CD4-positive, CD25-positive, alpha-beta regulatory T cell (primary cell): Measurements from ENCODE around the gene CBX8. TPM values are rescaled to one million over a fixed set of nuclear protein-coding genes. Genes with fewer than 3 reads are reported as not detected.

Experiments
- ATAC-seq, 2 donors: fragments of 150-1000 bp; cut with Tn5 transposase; one replicate each; pipeline ENCODE4 v1.10.0; 2021; ENCODE audit warnings: low read depth in 2 of 2, moderate number of reproducible peaks in 2 of 2, moderate library complexity in 1 of 2
- DNase-seq, 3 donors: peaks; one replicate each; pipeline versions ENCODE4 v3.0.0 to v3.0.0-alpha.2; 2012 to 2022; ENCODE audit warnings: mixed read lengths in 1 of 3
- H3K27ac ChIP-seq: one replicate; pipeline ENCODE4 v1.7.0; 2013; ENCODE audit warnings: mild to moderate bottlenecking, low read length; ENCODE audit not compliant: insufficient read depth, poor library complexity, severe bottlenecking
- H3K27me3 ChIP-seq: one replicate; pipeline ENCODE4 v1.7.0; 2013; ENCODE audit warnings: low read length; ENCODE audit not compliant: control insufficient read depth, insufficient read depth
- H3K36me3 ChIP-seq: one replicate; pipeline ENCODE4 v1.7.0; 2013; ENCODE audit warnings: mild to moderate bottlenecking, low read length, moderate library complexity; ENCODE audit not compliant: control insufficient read depth, insufficient read depth
- H3K4me1 ChIP-seq: 2 replicates; pipeline ENCODE4 v1.7.0; 2013; ENCODE audit warnings: mild to moderate bottlenecking, low read length; ENCODE audit not compliant: insufficient read depth, control insufficient read depth, poor library complexity, severe bottlenecking
- H3K4me3 ChIP-seq: one replicate; pipeline ENCODE4 v1.7.0; 2013; ENCODE audit warnings: low read depth, mild to moderate bottlenecking, low read length, moderate library complexity
- H3K9me3 ChIP-seq, 2 experiments: 1 replicate in 1 of 2; 2 replicates in 1 of 2; pipeline ENCODE4 v1.7.0; 2013; ENCODE audit warnings: low read length in 2 of 2, mild to moderate bottlenecking in 1 of 2, moderate library complexity in 1 of 2; ENCODE audit not compliant: control insufficient read depth in 2 of 2
- H3K27ac Mint-ChIP-seq, 3 donors: one replicate each; pipeline ENCODE4 v1.8.0; 2020 to 2022; ENCODE audit warnings: mild to moderate bottlenecking in 3 of 3, mixed read lengths in 3 of 3, moderate library complexity in 2 of 3
- H3K27me3 Mint-ChIP-seq: one replicate; pipeline ENCODE4 v1.8.0; 2022; ENCODE audit warnings: mild to moderate bottlenecking, mixed read lengths
- H3K36me3 Mint-ChIP-seq: one replicate; pipeline ENCODE4 v1.8.0; 2020; ENCODE audit warnings: mixed read lengths
- H3K4me1 Mint-ChIP-seq, 4 donors: one replicate each; pipeline ENCODE4 v1.8.0; 2020 to 2022; ENCODE audit warnings: mixed read lengths in 4 of 4, mild to moderate bottlenecking in 1 of 4
- H3K4me3 Mint-ChIP-seq, 4 donors: one replicate each; pipeline ENCODE4 v1.8.0; 2020 to 2022; ENCODE audit warnings: mild to moderate bottlenecking in 4 of 4, mixed read lengths in 4 of 4, moderate library complexity in 3 of 4
- H3K9me3 Mint-ChIP-seq, 7 donors: one replicate each; pipeline ENCODE4 v1.8.0; 2020 to 2022; ENCODE audit warnings: mixed read lengths in 7 of 7, mild to moderate bottlenecking in 3 of 7, moderate library complexity in 2 of 7
- polyA plus RNA-seq, 4 donors: library from polyadenylated mRNA; unstranded; fragments of 300-500 nt; fragmentation: Illumina TruSeq; gene quantifications; one replicate each; pipeline ENCODE4 v1.2.3, GENCODE V29; 2021
- total RNA-seq: library from RNA; stranded (reverse); gene quantifications from one replicate; pipeline ENCODE4 v1.2.3, GENCODE V29; 2022

CBX8 gene
- total and polyA plus RNA-seq, 5 donors from 2014 or later = 0.30 to 3.4 (median 1.3) TPM

GRCh38 chr17:79747508-79748294, 49.2 kb downstream of the CBX8 start:
- H3K4me3 ChIP-seq = no peak overlapping the region
- Mint-ChIP-seq H3K4me1 (peaks cover 0 to 20% (median 11%) of the 10 kb centered on the region in 4 donors), H3K9me3 (no peaks in the 10 kb centered on the region), H3K36me3 (no peaks in the 10 kb centered on the region), H3K27ac (no peak overlapping the region), H3K4me3 (peak overlapping the region in 1 of 4 donors; percentile 55), H3K27me3 (peaks cover 60% of the 10 kb centered on the region)
- DNase-seq = peak in 1 of 3 donors; percentile 8
- peaks cover 28% of the 10 kb centered on the region for H3K27me3 ChIP-seq
- H3K27ac ChIP-seq = no peak overlapping the region
- H3K4me1 ChIP-seq = peaks cover 19% of the 10 kb centered on the region
- H3K36me3 ChIP-seq = no peaks in the 10 kb centered on the region
- ATAC-seq = no peak
- no peaks in the 10 kb centered on the region for H3K9me3 ChIP-seq

DNA sequence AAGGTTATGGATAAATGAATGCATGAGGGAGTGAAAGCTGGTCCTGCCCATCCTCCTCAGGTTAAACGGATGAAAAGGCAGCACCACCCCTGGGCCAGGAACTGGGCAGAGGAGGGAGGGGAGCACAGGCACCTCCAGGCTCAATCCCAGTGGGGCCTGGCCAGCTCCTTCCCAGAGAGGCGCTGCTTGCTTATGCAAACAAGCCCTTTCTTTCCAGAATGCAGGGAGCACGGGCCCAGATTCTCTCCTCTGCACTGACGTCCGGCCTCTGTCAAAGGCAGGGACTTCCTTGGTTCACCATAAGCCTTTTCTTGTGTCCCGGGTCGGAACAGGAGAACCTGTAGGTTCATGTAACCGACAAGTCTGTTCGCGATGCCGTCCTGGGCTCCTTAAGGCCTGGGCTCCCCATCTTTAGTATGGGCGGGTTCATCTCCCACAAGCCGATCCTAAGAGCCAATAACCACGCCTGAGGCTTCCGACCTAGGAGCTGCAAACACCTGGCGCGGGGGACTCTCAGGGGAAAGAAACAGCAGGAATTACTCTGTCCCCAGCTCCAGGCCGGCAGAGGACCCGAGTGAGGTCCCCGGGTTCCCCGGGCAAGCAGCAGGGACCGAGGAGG, 49.9 kb downstream of the CBX8 start:
- Histone ChIP-seq H3K27me3 (peaks cover 28% of the 10 kb centered on the region), H3K4me3 (no peak overlapping the region), H3K27ac (no peak overlapping the region), H3K9me3 (no peaks in the 10 kb centered on the region), H3K4me1 (peaks cover 22% of the 10 kb centered on the region), H3K36me3 (no peaks in the 10 kb centered on the region)
- H3K4me3 Mint-ChIP-seq = no peak overlapping the region
- H3K27ac Mint-ChIP-seq = no peak overlapping the region
- peaks cover 0 to 23% (median 11%) of the 10 kb centered on the region in 4 donors for H3K4me1 Mint-ChIP-seq
- H3K27me3 Mint-ChIP-seq = peaks cover 57% of the 10 kb centered on the region
- no peaks in the 10 kb centered on the region for H3K36me3 Mint-ChIP-seq
- no peak for ATAC-seq
- DNase-seq = peak in 1 of 3 donors; percentile 5
- no peaks in the 10 kb centered on the region for H3K9me3 Mint-ChIP-seq

DNA sequence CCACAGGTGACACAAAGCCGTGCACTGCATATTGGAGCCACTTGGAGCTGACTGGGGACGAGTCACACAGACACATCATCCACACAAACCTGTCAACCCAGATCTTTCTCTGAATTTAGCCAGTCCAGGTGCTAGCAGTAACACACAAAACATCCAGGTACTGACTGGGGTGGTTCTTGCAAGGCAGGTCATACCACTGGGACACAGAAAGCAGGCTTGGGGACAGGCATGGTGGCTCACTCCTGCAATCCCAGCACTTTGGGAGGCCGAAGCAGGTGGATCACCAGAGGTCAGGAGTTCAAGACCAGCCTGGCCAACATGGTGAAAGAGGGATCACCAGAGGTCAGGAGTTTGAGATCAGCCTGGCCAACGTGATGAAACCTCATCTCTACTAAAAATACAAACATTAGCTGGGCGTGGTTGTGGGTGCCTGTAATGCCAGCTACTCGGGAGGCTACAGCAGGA, 51.2 kb downstream of the CBX8 start:
- peaks cover 27% of the 10 kb centered on the region for H3K4me1 ChIP-seq
- Mint-ChIP-seq H3K4me1 (peaks cover 0 to 24% (median 9%) of the 10 kb centered on the region in 4 donors), H3K27me3 (peaks cover 46% of the 10 kb centered on the region), H3K4me3 (peak overlapping the region in 3 of 4 donors; percentile 50 to 61 (median 61)), H3K27ac (peak overlapping the region in 1 of 3 donors; percentile 49), H3K9me3 (no peaks in the 10 kb centered on the region), H3K36me3 (no peaks in the 10 kb centered on the region)
- H3K27me3 ChIP-seq = peaks cover 22% of the 10 kb centered on the region
- H3K4me3 ChIP-seq = peak overlapping the region; percentile 7
- H3K36me3 ChIP-seq = no peaks in the 10 kb centered on the region
- DNase-seq = no peak
- H3K27ac ChIP-seq = no peak overlapping the region
- no peak for ATAC-seq
- H3K9me3 ChIP-seq = no peaks in the 10 kb centered on the region

DNA sequence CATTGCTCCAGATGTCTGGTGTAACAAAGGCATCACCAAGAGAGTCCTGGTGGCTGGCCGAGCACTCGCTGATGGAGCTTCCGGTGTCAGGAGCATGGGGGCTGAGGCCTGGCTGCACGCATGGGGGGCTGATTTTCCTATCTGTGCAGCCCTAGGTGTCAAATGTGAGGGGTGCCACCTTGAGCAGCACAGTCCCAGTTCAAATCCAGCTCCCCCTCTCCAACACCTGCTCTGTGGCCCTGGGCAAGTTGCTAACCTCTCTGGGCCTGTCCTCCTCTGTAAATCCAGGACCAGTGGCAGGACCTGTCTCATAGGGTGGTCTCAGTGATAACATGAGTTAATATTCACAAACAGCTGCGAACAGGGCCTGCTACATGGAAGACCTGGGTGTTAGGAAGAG, 53.3 kb downstream of the CBX8 start:
- no peaks in the 10 kb centered on the region for H3K36me3 Mint-ChIP-seq
- H3K27ac Mint-ChIP-seq = no peak overlapping the region
- ATAC-seq = no peak
- peaks cover 48% of the 10 kb centered on the region for H3K27me3 Mint-ChIP-seq
- no peak for DNase-seq
- no peak overlapping the region for H3K4me3 Mint-ChIP-seq
- no peaks in the 10 kb centered on the region for H3K9me3 ChIP-seq
- no peaks in the 10 kb centered on the region for H3K36me3 ChIP-seq
- peaks cover 10% of the 10 kb centered on the region for H3K27me3 ChIP-seq
- peaks cover 0 to 26% (median 8%) of the 10 kb centered on the region in 4 donors for H3K4me1 Mint-ChIP-seq
- no peak overlapping the region for H3K4me3 ChIP-seq
- H3K4me1 ChIP-seq = peaks cover 27% of the 10 kb centered on the region
- no peak overlapping the region for H3K27ac ChIP-seq
- no peaks in the 10 kb centered on the region for H3K9me3 Mint-ChIP-seq

GRCh38 chr17:79742951-79743476, 53.9 kb downstream of the CBX8 start:
- Mint-ChIP-seq H3K27me3 (peaks cover 47% of the 10 kb centered on the region), H3K27ac (no peak overlapping the region)

GRCh38 chr17:79742589-79742918, 54.3 kb downstream of the CBX8 start:
- Mint-ChIP-seq H3K36me3 (no peaks in the 10 kb centered on the region), H3K27me3 (peaks cover 42% of the 10 kb centered on the region), H3K9me3 (no peaks in the 10 kb centered on the region), H3K4me1 (peaks cover 0 to 22% (median 8%) of the 10 kb centered on the region in 4 donors), H3K27ac (no peak overlapping the region), H3K4me3 (no peak overlapping the region)
- DNase-seq (no peak), ATAC-seq (no peak)
- no peaks in the 10 kb centered on the region for H3K36me3 ChIP-seq
- no peak overlapping the region for H3K4me3 ChIP-seq
- H3K4me1 ChIP-seq = peaks cover 20% of the 10 kb centered on the region
- peaks cover 8% of the 10 kb centered on the region for H3K27me3 ChIP-seq
- H3K27ac ChIP-seq = no peak overlapping the region
- H3K9me3 ChIP-seq = no peaks in the 10 kb centered on the region

More at GRCh38 chr17:79742951-79743476, 53.9 kb downstream of the CBX8 start:
- H3K9me3 Mint-ChIP-seq = no peaks in the 10 kb centered on the region
- Histone ChIP-seq H3K27ac (no peak overlapping the region), H3K4me1 (peaks cover 24% of the 10 kb centered on the region), H3K4me3 (no peak overlapping the region), H3K9me3 (no peaks in the 10 kb centered on the region), H3K27me3 (peaks cover 8% of the 10 kb centered on the region), H3K36me3 (no peaks in the 10 kb centered on the region)
- no peak overlapping the region for H3K4me3 Mint-ChIP-seq
- H3K4me1 Mint-ChIP-seq = peaks cover 0 to 26% (median 8%) of the 10 kb centered on the region in 4 donors
- ATAC-seq = no peak
- DNase-seq = no peak
- H3K36me3 Mint-ChIP-seq = no peaks in the 10 kb centered on the region
